ENCODE results near the gene TRAPPC11.

Gene TRAPPC11

DNA sequence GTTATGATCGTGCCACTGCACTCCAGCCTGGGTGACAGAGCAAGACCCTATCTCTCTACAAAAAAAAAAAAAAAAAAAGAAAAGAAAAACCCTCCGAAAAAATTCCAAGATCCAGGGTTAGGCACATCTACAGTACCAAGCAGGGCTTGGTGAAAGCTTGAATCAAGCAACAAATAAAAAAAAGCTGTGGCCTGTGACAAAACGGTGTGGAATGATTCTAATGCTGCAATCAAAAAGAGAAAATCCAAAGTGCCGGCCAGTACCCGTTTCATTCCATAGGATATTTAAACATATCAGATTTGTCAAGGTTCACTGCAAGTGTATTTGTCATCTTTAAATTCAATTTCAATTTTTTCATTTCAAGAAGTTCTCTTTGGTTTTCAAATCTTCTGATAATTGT is 20.7 kb upstream of the TRAPPC11 start:
- no peak for DNase-seq

DNA sequence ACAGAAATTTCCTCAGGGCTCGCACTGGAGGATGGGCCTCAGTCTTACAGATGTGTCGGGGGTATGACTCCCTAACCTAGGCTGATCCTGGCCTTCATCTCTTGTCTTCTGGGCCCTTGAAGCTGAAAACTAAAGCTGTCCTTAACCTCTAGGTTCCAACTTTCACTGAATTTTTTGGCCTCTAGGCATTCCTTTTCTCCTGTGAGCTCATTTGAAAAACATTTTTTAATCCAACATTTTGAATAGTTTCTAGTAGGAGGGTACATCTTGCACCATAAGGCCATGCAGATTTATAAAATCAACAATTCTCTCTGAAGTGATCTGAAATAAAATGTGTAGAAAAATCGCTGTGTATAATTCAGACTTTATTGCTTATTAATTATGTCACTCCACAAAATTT is 19.8 kb upstream of the TRAPPC11 start:
- no peak for DNase-seq

DNA sequence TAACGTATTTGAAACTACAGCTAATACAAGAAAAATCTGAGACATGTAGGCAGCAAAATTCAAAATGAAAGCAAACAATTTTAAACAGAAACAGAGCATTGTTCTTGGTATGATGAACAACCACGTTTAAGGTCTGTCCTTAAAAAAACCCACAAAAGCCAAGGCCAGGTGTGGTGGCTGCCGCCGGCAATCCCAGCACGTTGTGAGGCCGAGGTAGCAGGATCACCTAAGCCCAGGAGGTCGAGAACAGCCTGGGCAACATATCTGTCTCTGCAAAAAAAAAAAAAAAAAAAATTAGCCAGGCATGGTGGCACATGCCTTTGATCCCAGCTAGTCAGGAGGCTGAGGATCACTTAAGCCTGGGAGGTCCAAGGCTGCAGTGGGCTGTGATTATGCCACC is 13.8 kb upstream of the TRAPPC11 start:
- no peak for DNase-seq

DNA sequence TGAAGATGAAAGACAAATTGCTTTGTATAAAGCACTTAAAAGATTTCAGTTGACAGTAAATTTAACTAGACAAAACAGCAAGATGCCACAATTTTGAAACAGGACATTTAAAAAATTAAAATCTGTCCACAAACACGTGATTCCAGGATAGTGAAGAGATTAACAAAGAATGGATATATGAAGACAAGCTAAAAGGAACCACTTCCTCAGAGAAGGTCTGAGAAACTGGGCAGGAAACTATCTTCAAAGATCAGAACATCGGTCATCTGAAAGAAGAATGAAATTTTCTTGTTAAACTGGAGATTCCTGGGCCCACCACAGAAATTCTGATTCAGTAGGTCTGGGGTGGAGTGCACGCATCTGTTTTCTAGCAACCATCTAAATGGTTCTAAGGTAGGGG is 1.5 kb upstream of the TRAPPC11 start:
- no peak for DNase-seq

- no peak for DNase-seq
Observed at GRCh38 chr4:183658362-183659028, 598 bp upstream of the TRAPPC11 start.

- no peak for DNase-seq
Observed at GRCh38 chr4:183659872-183660242, 764 bp downstream of the TRAPPC11 start.

GRCh38 chr4:183666088-183666487 is 7.0 kb downstream of the TRAPPC11 start:
- DNase-seq = no peak

DNA sequence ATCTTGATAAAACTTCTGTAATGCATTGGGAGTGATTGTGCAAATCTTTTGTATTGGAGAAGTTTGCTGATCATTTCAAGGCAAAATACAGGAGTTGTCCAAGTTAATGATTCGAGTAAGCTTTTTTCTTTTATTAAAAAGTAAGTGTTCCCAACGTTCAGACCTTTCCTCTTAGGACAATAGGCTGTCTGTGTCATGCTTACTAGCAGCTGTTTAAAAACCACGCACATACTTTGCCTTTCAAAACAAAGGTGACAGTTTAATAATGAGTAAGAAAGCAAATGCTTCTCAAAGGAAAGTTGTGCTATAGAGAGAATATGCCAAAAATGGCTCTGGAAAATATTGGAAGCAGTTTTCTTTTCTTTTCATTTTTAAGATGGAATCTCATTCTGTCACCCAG is 11.2 kb downstream of the TRAPPC11 start:
- no peak for DNase-seq

- no peak for DNase-seq
Observed at GRCh38 chr4:183670960-183671555, 12.0 kb downstream of the TRAPPC11 start.

GRCh38 chr4:183674153-183674552 is 15.1 kb downstream of the TRAPPC11 start:
- no peak for DNase-seq

DNA sequence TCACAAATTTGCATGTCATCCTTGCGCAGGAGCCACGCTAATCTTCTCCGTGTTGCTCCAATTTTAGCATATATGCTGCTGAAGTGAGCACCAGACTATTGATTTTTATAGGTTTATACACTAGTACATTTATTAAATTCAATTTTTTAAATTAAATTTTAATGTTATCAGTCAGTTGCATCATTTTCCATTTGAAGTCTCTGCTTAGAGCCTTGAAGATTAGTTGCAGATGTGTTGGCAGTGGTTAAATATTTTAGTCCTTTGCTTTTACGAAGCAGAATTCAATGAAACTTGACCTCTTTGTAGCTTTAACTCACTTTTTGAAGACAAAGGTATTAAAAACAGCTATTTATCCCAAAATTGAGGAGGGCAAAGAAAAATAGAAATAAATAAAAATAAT is 16.5 kb downstream of the TRAPPC11 start:
- no peak for DNase-seq

DNA sequence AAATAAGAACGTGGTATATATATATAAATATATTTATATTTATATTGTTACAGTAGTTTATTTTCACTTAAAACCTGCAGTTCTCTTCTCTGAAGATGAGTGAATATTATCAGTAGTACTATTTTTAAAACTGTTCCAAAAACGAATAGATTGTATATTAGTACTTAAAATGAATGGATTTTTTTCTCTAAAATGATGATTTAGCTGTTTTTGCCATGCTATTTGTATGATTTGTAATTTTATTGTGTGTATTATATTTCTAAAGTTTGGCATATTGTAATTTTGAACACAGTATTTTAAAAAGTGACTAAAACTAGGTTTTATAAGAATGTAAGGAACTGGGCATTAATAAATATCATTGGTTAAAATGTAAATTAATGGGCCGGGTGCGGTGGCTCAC is 22.0 kb downstream of the TRAPPC11 start:
- no peak for DNase-seq

- DNase-seq = no peak
Observed at GRCh38 chr4:183686461-183686860, 27.4 kb downstream of the TRAPPC11 start.

DNA sequence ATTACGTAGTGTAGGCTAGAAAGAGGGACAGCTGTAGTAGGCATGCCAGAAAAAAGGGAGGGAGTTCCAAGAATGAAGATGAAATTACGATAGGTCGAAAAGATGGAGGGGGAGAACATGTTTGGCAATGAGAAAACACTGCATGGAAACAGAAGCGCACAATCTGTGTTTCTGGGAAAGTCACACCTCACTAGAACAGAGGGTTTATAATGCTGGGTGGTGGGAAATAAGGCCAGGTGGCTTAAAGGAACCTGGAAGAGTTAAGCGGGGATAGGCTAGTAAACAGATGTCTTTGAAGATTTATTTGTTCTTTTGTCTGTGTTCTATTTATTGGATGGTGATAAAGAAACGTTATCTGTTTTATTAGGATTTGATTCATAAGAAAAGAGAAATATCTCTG is 29.1 kb downstream of the TRAPPC11 start:
- no peak for DNase-seq

DNA sequence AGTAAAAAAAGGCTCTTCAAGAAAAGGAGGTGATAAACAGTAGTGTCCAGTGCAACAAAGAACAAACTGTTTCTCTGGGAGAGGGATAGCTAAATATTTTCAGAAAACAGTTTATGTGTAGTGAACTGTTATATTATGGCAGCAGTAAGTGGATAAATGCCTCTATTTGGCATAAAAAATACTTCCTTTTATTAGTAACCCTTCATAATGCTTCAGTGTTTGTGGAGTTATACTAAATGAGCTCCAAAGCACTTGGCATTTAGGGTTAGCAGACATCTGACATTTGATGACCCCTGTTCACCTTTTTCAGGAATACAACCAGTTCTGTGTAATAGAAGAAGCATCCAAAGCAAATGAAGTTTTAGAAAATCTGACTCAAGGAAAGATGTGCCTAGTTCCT is 31.9 kb downstream of the TRAPPC11 start:
- DNase-seq = no peak

DNA sequence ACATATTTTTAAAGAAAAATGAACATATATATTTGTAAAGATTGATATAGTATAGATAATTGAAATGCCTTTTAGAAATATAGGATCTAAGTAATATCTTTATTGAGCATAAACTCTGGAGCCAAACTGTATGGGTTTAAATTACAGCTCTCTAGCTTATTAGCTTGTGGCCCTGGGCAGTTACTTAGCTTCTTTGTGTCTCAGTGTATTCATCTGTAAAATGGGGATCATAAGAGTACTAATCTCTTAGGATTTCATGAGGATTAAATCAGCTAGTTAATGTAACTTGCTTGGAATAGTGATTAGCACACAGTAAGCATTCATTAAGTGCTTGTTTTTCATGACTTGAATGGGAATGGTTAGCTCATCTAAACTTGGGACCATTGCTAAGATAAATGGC is 32.8 kb downstream of the TRAPPC11 start:
- DNase-seq = no peak

DNA sequence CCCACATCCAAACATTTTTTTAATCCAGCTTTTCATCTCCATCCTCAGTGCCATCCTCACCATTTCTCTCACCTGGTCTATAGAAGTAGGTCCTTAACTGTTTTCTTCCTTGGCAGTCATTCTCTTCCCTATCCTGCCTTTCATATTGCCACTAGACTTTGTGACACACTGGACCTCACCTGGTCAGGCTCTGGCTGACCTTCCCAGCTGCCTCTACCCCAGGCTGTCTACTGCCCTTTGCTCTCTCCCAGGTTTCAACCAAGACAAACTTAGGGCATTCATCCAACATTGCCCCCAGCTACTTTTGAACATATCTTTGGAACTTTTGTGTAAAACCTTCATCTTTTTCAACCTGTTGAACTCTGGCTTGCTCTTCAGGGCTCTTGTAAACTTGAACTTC is 39.8 kb downstream of the TRAPPC11 start:
- no peak for DNase-seq

DNA sequence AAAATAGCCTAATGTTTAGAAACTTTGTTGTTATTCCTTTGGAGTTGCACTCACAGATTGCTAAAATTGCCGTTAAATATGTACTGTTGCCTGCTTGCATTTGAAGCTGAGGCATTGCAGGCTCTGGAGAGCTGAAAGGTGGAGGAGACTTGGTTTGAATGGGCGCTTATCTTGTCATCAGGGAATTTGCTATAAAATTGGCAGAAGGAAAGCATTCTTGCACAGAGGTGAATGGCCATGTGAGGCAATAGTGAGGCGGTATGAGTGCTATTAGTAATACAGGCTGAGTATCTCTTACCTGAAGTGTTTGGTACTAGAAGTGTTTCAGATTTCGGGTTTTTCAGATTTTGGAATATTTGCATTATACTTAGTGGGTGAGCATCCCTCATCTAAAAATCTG is 41.3 kb downstream of the TRAPPC11 start:
- no peak for DNase-seq

DNA sequence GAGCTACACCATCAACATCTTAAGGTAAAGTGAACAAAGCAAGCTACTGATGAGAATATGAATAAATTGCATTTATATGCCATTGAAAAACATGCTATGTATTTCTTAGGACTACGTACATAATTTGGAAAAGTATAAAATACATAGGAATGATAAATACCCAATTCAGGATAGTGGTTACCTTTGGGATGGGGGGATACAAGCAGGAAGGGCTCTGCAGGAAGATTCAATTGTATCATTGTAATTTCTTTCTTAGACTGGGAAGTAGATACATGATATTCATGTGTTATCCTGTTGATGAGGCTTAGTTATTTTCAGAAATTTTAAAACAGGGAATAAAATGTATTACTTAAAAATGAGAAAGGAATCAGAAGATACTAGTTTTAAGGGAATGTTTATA is 43.4 kb downstream of the TRAPPC11 start:
- no peak for DNase-seq

- DNase-seq = no peak
Observed at GRCh38 chr4:183714626-183715025, 55.5 kb downstream of the TRAPPC11 start.

GRCh38 chr4:183716302-183716701 is 57.2 kb downstream of the TRAPPC11 start:
- no peak for DNase-seq

DNA sequence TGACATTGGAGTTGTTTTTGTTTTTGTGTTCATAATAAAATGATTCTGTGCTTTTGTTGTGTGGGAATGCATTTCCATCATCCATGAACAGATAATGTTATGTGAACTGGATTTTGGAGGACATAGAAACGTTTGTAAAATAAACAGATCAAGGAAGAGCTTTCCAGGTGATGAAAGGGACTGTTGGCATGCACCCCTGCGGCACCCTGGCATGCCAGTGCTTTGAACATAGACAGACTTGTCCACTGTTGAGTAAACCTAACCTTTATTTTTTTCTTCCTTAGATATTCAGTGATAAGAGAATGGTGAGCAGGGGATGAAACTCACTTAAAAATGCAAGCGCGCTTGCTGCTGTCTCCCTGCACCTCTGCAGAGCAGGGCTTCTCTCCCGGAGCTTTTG is 59.8 kb downstream of the TRAPPC11 start:
- no peak for DNase-seq

GRCh38 chr4:183721207-183722081 is 62.4 kb downstream of the TRAPPC11 start:
- no peak for DNase-seq

Measured in NCI-H2029 treated with DMSO at 0.1 percent for 48 hours (cell line).